Esophagus muscularis mucosa (tissue), 3 donors: ENCODE data around the gene KRT82.

Source experiments
- EP300 ChIP-seq: sonication (generic); formaldehyde crosslinking; IDR thresholded peaks from one replicate; pipeline ENCODE4 v1.6.1; 2017; ENCODE audit warnings: antibody characterized with exemption
- TF ChIP-seq, protein P1 (sequence below), 3 experiments: fragments of 200-600 bp in 2 of 3; fragments of 450-650 bp in 1 of 3; sonication (generic) in 2 of 3; IDR thresholded peaks; one replicate each; pipeline ENCODE4 v1.5.1; 2017 to 2019; ENCODE audit warnings: antibody characterized with exemption in 3 of 3, mild to moderate bottlenecking in 2 of 3, moderate library complexity in 1 of 3

DNA sequence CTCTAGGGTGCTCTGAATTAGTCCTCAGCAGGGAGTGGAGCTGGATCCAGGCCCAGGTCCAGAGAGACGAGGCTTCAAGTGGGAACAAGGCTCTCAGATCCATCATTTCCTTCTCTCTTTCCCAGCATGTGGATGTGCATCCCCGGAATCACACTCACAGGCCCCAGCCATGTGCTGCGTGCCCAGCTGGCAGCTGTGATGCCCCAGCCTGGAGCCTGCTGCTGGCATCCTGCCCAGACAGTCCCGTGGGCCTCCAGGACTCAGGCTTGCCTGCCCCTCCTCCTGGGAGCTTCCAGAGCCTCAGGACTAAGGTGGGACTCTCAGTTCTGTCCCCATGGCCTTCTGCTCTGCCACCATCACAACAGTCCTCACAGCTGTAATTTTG lies 14.5 kb downstream of the KRT82 start:
- TF ChIP-seq, protein P1, sequence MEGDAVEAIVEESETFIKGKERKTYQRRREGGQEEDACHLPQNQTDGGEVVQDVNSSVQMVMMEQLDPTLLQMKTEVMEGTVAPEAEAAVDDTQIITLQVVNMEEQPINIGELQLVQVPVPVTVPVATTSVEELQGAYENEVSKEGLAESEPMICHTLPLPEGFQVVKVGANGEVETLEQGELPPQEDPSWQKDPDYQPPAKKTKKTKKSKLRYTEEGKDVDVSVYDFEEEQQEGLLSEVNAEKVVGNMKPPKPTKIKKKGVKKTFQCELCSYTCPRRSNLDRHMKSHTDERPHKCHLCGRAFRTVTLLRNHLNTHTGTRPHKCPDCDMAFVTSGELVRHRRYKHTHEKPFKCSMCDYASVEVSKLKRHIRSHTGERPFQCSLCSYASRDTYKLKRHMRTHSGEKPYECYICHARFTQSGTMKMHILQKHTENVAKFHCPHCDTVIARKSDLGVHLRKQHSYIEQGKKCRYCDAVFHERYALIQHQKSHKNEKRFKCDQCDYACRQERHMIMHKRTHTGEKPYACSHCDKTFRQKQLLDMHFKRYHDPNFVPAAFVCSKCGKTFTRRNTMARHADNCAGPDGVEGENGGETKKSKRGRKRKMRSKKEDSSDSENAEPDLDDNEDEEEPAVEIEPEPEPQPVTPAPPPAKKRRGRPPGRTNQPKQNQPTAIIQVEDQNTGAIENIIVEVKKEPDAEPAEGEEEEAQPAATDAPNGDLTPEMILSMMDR (IDR thresholded peaks at IDR 0.05), result no peak
- TF ChIP-seq EP300, result no peak
